Trophoblast cell (in vitro differentiated cells and primary cell): ENCODE measurements around the gene PTPRN2.

Experiments
- DNase-seq, 2 donors: peaks; one replicate each; pipeline ENCODE4 v3.0.0-alpha.2; 2016
- H2AFZ ChIP-seq: 2 replicates; pipeline ENCODE4 v1.6.1; 2013; ENCODE audit warnings: low read length, moderate library complexity, mild to moderate bottlenecking; ENCODE audit not compliant: insufficient read depth, poor library complexity
- H2AK5ac ChIP-seq: 2 replicates; pipeline ENCODE4 v1.6.1; 2013; ENCODE audit warnings: mild to moderate bottlenecking, low read length
- H2BK120ac ChIP-seq: 2 replicates; pipeline ENCODE4 v1.6.1; 2013; ENCODE audit warnings: low read length, mild to moderate bottlenecking, moderate library complexity; ENCODE audit not compliant: insufficient read depth, poor library complexity
- H2BK12ac ChIP-seq: 2 replicates; pipeline ENCODE4 v1.6.1; 2013; ENCODE audit warnings: mild to moderate bottlenecking, low read length, moderate library complexity
- H2BK5ac ChIP-seq: 2 replicates; pipeline ENCODE4 v1.6.1; 2013; ENCODE audit warnings: low read length, low read depth, moderate library complexity, mild to moderate bottlenecking; ENCODE audit not compliant: poor library complexity
- H3K14ac ChIP-seq: 2 replicates; pipeline ENCODE4 v1.6.1; 2013; ENCODE audit warnings: mild to moderate bottlenecking, low read length
- H3K18ac ChIP-seq: 2 replicates; pipeline ENCODE4 v1.6.1; 2013; ENCODE audit warnings: mild to moderate bottlenecking, low read length
- H3K23ac ChIP-seq: 2 replicates; pipeline ENCODE4 v1.6.1; 2013; ENCODE audit warnings: low read length
- H3K27ac ChIP-seq: 2 replicates; pipeline ENCODE4 v1.5.1; 2013; ENCODE audit warnings: low read depth, mild to moderate bottlenecking, inconsistent platforms, low read length, moderate library complexity
- H3K27me3 ChIP-seq: 2 replicates; pipeline ENCODE4 v1.6.1; 2013; ENCODE audit warnings: inconsistent platforms, mild to moderate bottlenecking, low read length, moderate library complexity; ENCODE audit not compliant: insufficient read depth
- H3K36me3 ChIP-seq, 2 experiments: 1 replicate in 1 of 2; 2 replicates in 1 of 2; pipeline ENCODE4 v1.6.1; 2013; ENCODE audit warnings: low read length in 2 of 2, mild to moderate bottlenecking in 2 of 2, moderate library complexity in 1 of 2; ENCODE audit not compliant: insufficient read depth in 2 of 2, control insufficient read depth in 1 of 2
- H3K4ac ChIP-seq: 2 replicates; pipeline ENCODE4 v1.6.1; 2013; ENCODE audit warnings: low read depth, mild to moderate bottlenecking, low read length, moderate library complexity
- H3K4me1 ChIP-seq, 2 experiments: 1 replicate in 1 of 2; 2 replicates in 1 of 2; pipeline ENCODE4 v1.6.1; 2013; ENCODE audit warnings: low read length in 2 of 2, mild to moderate bottlenecking in 2 of 2, moderate library complexity in 1 of 2; ENCODE audit not compliant: insufficient read depth in 2 of 2, control insufficient read depth in 1 of 2
- H3K4me2 ChIP-seq: 2 replicates; pipeline ENCODE4 v1.6.1; 2013; ENCODE audit warnings: inconsistent platforms, mild to moderate bottlenecking, low read length, moderate library complexity
- H3K4me3 ChIP-seq: 2 replicates; pipeline ENCODE4 v1.5.1; 2013; ENCODE audit warnings: mild to moderate bottlenecking, low read depth, low read length, inconsistent platforms
- H3K79me1 ChIP-seq: one replicate; pipeline ENCODE4 v1.6.1; 2013; ENCODE audit warnings: low read length
- H3K79me2 ChIP-seq: 2 replicates; pipeline ENCODE4 v1.6.1; 2013; ENCODE audit warnings: low read length, mild to moderate bottlenecking; ENCODE audit not compliant: control insufficient read depth, insufficient read depth, poor library complexity
- H3K9ac ChIP-seq: 2 replicates; pipeline ENCODE4 v1.6.1; 2013; ENCODE audit warnings: mild to moderate bottlenecking, low read length
- H3K9me3 ChIP-seq: 2 replicates; pipeline ENCODE4 v1.6.1; 2013; ENCODE audit warnings: low read depth, mild to moderate bottlenecking, control low read depth, inconsistent platforms, low read length; ENCODE audit not compliant: insufficient read depth
- H4K12ac ChIP-seq: 2 replicates; pipeline ENCODE4 v1.6.1; 2013; ENCODE audit warnings: low read depth, mild to moderate bottlenecking, low read length, moderate library complexity
- H4K8ac ChIP-seq: 2 replicates; pipeline ENCODE4 v1.6.1; 2013; ENCODE audit warnings: low read depth, mild to moderate bottlenecking, low read length, moderate library complexity
- H4K91ac ChIP-seq: one replicate; pipeline ENCODE4 v1.6.1; 2013; ENCODE audit warnings: low read depth, mild to moderate bottlenecking, low read length, moderate library complexity
- WGBS: extraction: QIAGEN DNeasy Blood & Tissue Kit; methylation state at CpG from one replicate; pipeline ENCODE4 v1.1.7; 2013; ENCODE audit warnings: missing lambda C conversion rate; ENCODE audit not compliant: insufficient read length, insufficient coverage; ENCODE audit errors: extremely low coverage; 5-methylcytosine and 5-hydroxymethylcytosine counted together

Gene PTPRN2

GRCh38 chr7:157871681-157872080, 715.9 kb downstream of the PTPRN2 start:
- no peak overlapping the region for H3K4me2 ChIP-seq
- H3K27me3 ChIP-seq = no peaks in the 10 kb centered on the region
- H3K18ac ChIP-seq = no peak overlapping the region
- H2BK12ac ChIP-seq = no peak overlapping the region
- no peak overlapping the region for H3K4me3 ChIP-seq
- no peaks in the 10 kb centered on the region for H3K79me2 ChIP-seq
- H3K9me3 ChIP-seq = peaks cover 22% of the 10 kb centered on the region
- WGBS = no CpG with 5 or more reads among the region's 4 CpGs
- H3K9ac ChIP-seq = no peak overlapping the region
- H2AK5ac ChIP-seq = no peak overlapping the region
- DNase-seq = no peak
- no peaks in the 10 kb centered on the region for H3K79me1 ChIP-seq
- H4K8ac ChIP-seq = no peak overlapping the region
- H3K36me3 ChIP-seq = no peaks in the 10 kb centered on the region
- no peak overlapping the region for H3K14ac ChIP-seq
- H2BK5ac ChIP-seq = no peak overlapping the region
- H3K4me1 ChIP-seq = no peaks in the 10 kb centered on the region
- no peak overlapping the region for H4K12ac ChIP-seq
- H2AFZ ChIP-seq = no peak overlapping the region
- no peak overlapping the region for H3K23ac ChIP-seq
- H2BK120ac ChIP-seq = no peak overlapping the region
- no peak overlapping the region for H3K4ac ChIP-seq
- H4K91ac ChIP-seq = no peak overlapping the region
- no peak overlapping the region for H3K27ac ChIP-seq

- Histone ChIP-seq H3K36me3 (no peaks in the 10 kb centered on the region), H2BK120ac (no peak overlapping the region), H2BK12ac (no peak overlapping the region), H2BK5ac (no peak overlapping the region), H3K9ac (no peak overlapping the region), H4K91ac (no peak overlapping the region), H3K9me3 (peaks cover 26% of the 10 kb centered on the region), H3K4ac (no peak overlapping the region), H2AFZ (no peak overlapping the region), H3K4me1 (no peaks in the 10 kb centered on the region), H3K4me2 (no peak overlapping the region), H4K8ac (no peak overlapping the region), H3K79me2 (no peaks in the 10 kb centered on the region), H3K27ac (no peak overlapping the region), H3K23ac (no peak overlapping the region), H3K27me3 (no peaks in the 10 kb centered on the region), H3K18ac (no peak overlapping the region), H4K12ac (no peak overlapping the region), H3K4me3 (no peak overlapping the region), H3K14ac (no peak overlapping the region), H2AK5ac (no peak overlapping the region), H3K79me1 (no peaks in the 10 kb centered on the region)
- no peak for DNase-seq
- WGBS = no CpG with 5 or more reads among the region's 11 CpGs
Measured at GRCh38 chr7:157870644-157871290, 716.9 kb downstream of the PTPRN2 start.

GRCh38 chr7:157869793-157870192, 717.8 kb downstream of the PTPRN2 start:
- no peak overlapping the region for H2BK12ac ChIP-seq
- H3K9ac ChIP-seq = no peak overlapping the region
- no peak overlapping the region for H2BK5ac ChIP-seq
- no peak overlapping the region for H3K27ac ChIP-seq
- H3K14ac ChIP-seq = no peak overlapping the region
- no peaks in the 10 kb centered on the region for H3K36me3 ChIP-seq
- no peak overlapping the region for H4K12ac ChIP-seq
- no peak overlapping the region for H2AFZ ChIP-seq
- no peaks in the 10 kb centered on the region for H3K4me1 ChIP-seq
- H4K8ac ChIP-seq = no peak overlapping the region
- no peak overlapping the region for H4K91ac ChIP-seq
- no peaks in the 10 kb centered on the region for H3K79me2 ChIP-seq
- H3K79me1 ChIP-seq = no peaks in the 10 kb centered on the region
- no CpG with 5 or more reads among the region's 4 CpGs for WGBS
- no peak overlapping the region for H3K4me3 ChIP-seq
- no peaks in the 10 kb centered on the region for H3K27me3 ChIP-seq
- H3K4me2 ChIP-seq = no peak overlapping the region
- H2AK5ac ChIP-seq = no peak overlapping the region
- no peak overlapping the region for H3K4ac ChIP-seq
- H3K23ac ChIP-seq = no peak overlapping the region
- no peak overlapping the region for H3K18ac ChIP-seq
- no peak for DNase-seq
- H2BK120ac ChIP-seq = no peak overlapping the region
- peaks cover 27% of the 10 kb centered on the region for H3K9me3 ChIP-seq

GRCh38 chr7:157867685-157868305, 719.8 kb downstream of the PTPRN2 start:
- Histone ChIP-seq H3K9ac (no peak overlapping the region), H3K4me2 (no peak overlapping the region), H3K36me3 (no peaks in the 10 kb centered on the region), H4K91ac (no peak overlapping the region), H3K27ac (no peak overlapping the region), H3K14ac (no peak overlapping the region), H3K79me2 (no peaks in the 10 kb centered on the region), H3K4ac (no peak overlapping the region), H3K4me1 (no peaks in the 10 kb centered on the region), H3K23ac (no peak overlapping the region), H4K8ac (no peak overlapping the region), H3K27me3 (no peaks in the 10 kb centered on the region), H2BK5ac (no peak overlapping the region), H3K79me1 (no peaks in the 10 kb centered on the region), H2BK12ac (no peak overlapping the region), H4K12ac (no peak overlapping the region), H3K9me3 (peaks cover 27% of the 10 kb centered on the region), H3K4me3 (no peak overlapping the region), H3K18ac (no peak overlapping the region), H2AK5ac (no peak overlapping the region), H2AFZ (no peak overlapping the region), H2BK120ac (no peak overlapping the region)
- WGBS = no CpG with 5 or more reads among the region's 15 CpGs
- DNase-seq = no peak
